GM13977 (cell line): ENCODE measurements around the gene FBXO17.

Source experiments
- DNase-seq: peaks from one replicate; pipeline ENCODE4 v3.0.0; 2012; ENCODE audit warnings: low spot score
- CTCF ChIP-seq: IDR thresholded peaks from 2 replicates; pipeline ENCODE4 v1.5.1; 2012; ENCODE audit warnings: mild to moderate bottlenecking, control low read depth; ENCODE audit not compliant: insufficient read depth; ENCODE audit errors: extremely low read depth, missing control alignments
- in situ Hi-C: fragments of 300-500 bp; cut with MboI; formaldehyde crosslinking; loops from one replicate; pipeline ENCODE4 v1.12.0; 2022; ENCODE audit warnings: low sequenced_read_pairs, low pct_unique_long_range_greater_than_20kb, mixed read lengths, inconsistent platforms; ENCODE audit not compliant: unreplicated experiment

Gene FBXO17

DNA sequence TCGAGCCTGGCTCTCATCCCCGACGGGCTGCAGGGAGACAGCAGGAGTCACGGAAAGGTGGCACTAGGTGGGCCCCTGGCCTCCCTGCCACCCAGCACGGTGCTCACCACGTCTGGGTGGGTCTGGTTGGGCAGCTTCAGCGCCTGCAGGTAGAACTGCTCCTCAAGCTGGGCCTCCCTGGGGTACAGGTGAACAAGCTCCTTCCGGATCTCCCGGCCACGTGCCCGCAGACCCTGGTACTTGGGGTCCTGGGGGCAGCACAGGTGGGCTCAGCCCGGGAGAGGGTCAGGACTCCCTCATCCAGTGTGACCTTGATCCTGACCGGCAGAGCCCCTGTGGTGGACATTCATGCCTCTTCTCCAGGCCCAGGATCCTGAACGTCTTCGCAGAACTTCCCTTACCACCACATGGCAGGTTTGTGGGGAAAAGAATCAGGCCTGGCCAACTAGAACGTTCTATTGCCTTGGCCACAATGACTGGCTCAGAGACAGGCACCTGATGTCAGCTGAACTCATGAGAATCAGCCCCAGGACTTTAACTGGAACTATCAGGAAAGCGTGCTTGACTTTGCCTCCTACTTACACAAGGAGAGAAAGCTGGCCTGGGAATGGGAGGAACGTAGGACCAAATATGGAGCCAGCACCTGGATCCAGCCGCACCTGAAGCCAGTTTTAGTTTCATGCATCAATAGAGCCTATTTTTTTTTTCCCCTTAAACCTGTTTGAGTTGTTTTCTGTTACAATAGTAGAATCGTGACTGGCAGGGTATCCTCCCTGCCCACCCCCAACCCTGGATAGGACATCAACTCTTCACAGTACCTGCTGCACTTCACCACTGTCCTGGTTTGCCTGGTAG lies 53.9 kb downstream of the FBXO17 start:
- DNase-seq, result no peak
- no peak for TF ChIP-seq CTCF
- in situ Hi-C loops, result loop anchor here (25.0 kb wide), 1 partner anchor 184 kb away; the partner anchor contains the start of gene CAPN12

- no peak for DNase-seq
- TF ChIP-seq CTCF, result no peak
- in situ Hi-C loops, result loop anchor here (25.0 kb wide), 1 partner anchor 184 kb away; the partner anchor contains the start of gene CAPN12
Measured at GRCh38 chr19:38920602-38921419, 54.7 kb downstream of the FBXO17 start.

DNA sequence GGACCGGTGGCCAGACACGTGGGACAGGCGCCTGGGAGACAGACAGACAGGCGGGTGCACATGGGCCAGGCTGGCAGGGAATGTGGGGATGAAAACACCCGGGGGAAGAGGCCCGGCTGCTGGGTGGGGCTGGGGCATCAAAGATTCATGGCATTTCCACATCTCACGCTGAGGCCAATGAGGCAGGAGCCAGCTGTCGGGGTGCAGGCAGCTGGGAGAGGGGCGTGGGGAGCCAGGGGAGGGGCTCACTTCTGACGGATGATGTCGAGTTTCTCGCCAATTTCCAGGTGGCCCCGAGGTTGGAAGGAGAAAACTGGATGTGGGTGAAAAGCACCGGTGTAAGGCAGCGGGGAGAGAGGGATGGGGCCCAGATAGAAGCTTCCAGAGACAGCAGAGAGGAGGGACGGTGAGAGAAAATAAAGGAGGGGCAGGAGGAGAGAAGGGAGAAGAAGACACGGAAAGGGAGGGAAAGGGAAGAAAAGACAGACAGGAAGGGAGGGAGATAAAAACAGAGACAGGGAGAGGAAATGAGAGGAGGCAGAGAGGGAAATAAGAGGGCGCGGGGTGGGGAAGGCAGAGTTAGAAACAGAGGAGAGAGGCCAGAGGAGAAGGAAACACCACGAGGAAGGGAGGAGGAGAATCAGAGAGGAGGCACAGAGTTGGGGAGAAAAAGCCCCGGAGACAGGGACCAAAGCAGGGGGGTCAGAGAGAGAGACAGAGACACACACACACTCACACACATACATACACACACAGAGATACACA lies 55.5 kb downstream of the FBXO17 start:
- no peak for TF ChIP-seq CTCF
- in situ Hi-C loops, result loop anchor here (25.0 kb wide), 1 partner anchor 183 kb away; the partner anchor contains the start of gene CAPN12
- no peak for DNase-seq

DNA sequence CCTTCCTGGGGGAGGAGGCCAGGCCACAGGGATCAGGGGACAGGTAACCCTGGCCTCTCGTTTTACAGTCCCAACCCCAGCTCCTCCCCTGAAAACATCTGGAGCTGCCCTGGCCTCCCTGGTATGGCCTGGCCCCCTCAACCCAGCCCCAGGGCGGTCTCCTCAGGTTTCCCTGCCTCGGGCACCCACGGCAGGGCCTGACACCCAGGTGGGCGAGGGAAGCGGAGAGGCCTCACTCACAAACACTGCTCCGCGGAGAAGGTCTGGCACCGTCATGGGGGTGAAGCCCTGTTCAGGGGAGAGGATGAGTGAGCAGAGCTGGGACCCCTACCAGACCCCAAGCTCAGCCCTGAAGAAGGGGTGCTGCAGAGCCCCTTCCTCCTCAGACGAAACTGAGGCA lies 57.0 kb downstream of the FBXO17 start:
- in situ Hi-C loops, result loop anchor here (25.0 kb wide), 1 partner anchor 181 kb away; the partner anchor contains the start of gene CAPN12
- no peak for TF ChIP-seq CTCF
- no peak for DNase-seq

- in situ Hi-C loops, result loop anchor here (25.0 kb wide), 1 partner anchor 181 kb away; the partner anchor contains the start of gene CAPN12
- DNase-seq, result no peak
- no peak for TF ChIP-seq CTCF
Measured at GRCh38 chr19:38917921-38918491, 57.5 kb downstream of the FBXO17 start.
